KOPT-K1 (cell line): Measurements from ENCODE around the gene SEMA7A.

Source experiments
- H3K27ac ChIP-seq: fragments of 200-600 bp; sonication (generic); 2 replicates; pipeline ENCODE4 v1.5.1; 2016; ENCODE audit warnings: antibody characterized with exemption, mild to moderate bottlenecking, low read depth, low read length; ENCODE audit not compliant: poor library complexity, severe bottlenecking
- H3K36me3 ChIP-seq: fragments of 200-600 bp; sonication (generic); 2 replicates; pipeline ENCODE4 v1.5.1; 2017; ENCODE audit warnings: antibody characterized with exemption, mild to moderate bottlenecking, low read length, moderate library complexity; ENCODE audit not compliant: insufficient read depth
- H3K9me3 ChIP-seq: fragments of 200-600 bp; sonication (generic); 2 replicates; pipeline ENCODE4 v1.5.1; 2017; ENCODE audit warnings: antibody characterized with exemption, low read length, mild to moderate bottlenecking; ENCODE audit not compliant: insufficient read depth, poor library complexity, severe bottlenecking

SEMA7A gene

GRCh38 chr15:74427607-74428441, 5.9 kb downstream of the SEMA7A start:
- no peaks in the 10 kb centered on the region for H3K9me3 ChIP-seq
- peaks cover 68% of the 10 kb centered on the region; the same call in 1 of the 2 replicates for H3K36me3 ChIP-seq
- H3K27ac ChIP-seq: no peak overlapping the region

- no peaks in the 10 kb centered on the region for H3K9me3 ChIP-seq
- no peak overlapping the region for H3K27ac ChIP-seq
- peaks cover 64% of the 10 kb centered on the region; the same call in 1 of the 2 replicates for H3K36me3 ChIP-seq
Observed at GRCh38 chr15:74426404-74427281, 7.1 kb downstream of the SEMA7A start.

- no peaks in the 10 kb centered on the region for H3K9me3 ChIP-seq
- H3K27ac ChIP-seq: peak overlapping the region; percentile 18
- peaks cover 56% of the 10 kb centered on the region; the same call in 1 of the 2 replicates for H3K36me3 ChIP-seq
Observed at GRCh38 chr15:74425630-74426029, 8.1 kb downstream of the SEMA7A start.

GRCh38 chr15:74424901-74425528, 8.7 kb downstream of the SEMA7A start:
- Histone ChIP-seq H3K36me3 (peaks cover 56% of the 10 kb centered on the region; the same call in 1 of the 2 replicates), H3K27ac (no peak overlapping the region), H3K9me3 (no peaks in the 10 kb centered on the region)

GRCh38 chr15:74423431-74424257, 10.1 kb downstream of the SEMA7A start:
- Histone ChIP-seq H3K36me3 (peaks cover 58% of the 10 kb centered on the region; the same call in 1 of the 2 replicates), H3K27ac (peak overlapping the region; percentile 57), H3K9me3 (no peaks in the 10 kb centered on the region)

GRCh38 chr15:74422652-74423430, 10.9 kb downstream of the SEMA7A start:
- H3K9me3 ChIP-seq: no peaks in the 10 kb centered on the region
- peaks cover 58% of the 10 kb centered on the region; the same call in 1 of the 2 replicates for H3K36me3 ChIP-seq
- H3K27ac ChIP-seq: peak overlapping the region; percentile 57

- Histone ChIP-seq H3K9me3 (no peaks in the 10 kb centered on the region), H3K36me3 (peaks cover 58% of the 10 kb centered on the region), H3K27ac (peak overlapping the region; percentile 57)
Observed at GRCh38 chr15:74422265-74422651, 11.5 kb downstream of the SEMA7A start.

GRCh38 chr15:74421302-74422245, 12.2 kb downstream of the SEMA7A start:
- Histone ChIP-seq H3K27ac (peak overlapping the region; percentile 57), H3K9me3 (no peaks in the 10 kb centered on the region), H3K36me3 (peaks cover 58% of the 10 kb centered on the region)

- H3K27ac ChIP-seq: peak overlapping the region; percentile 57
- peaks cover 59% of the 10 kb centered on the region for H3K36me3 ChIP-seq
- H3K9me3 ChIP-seq: no peaks in the 10 kb centered on the region
Observed at GRCh38 chr15:74420193-74420905, 13.4 kb downstream of the SEMA7A start.

- Histone ChIP-seq H3K9me3 (no peaks in the 10 kb centered on the region), H3K36me3 (peaks cover 60% of the 10 kb centered on the region), H3K27ac (peak overlapping the region; percentile 35)
Observed at GRCh38 chr15:74419432-74419831, 14.3 kb downstream of the SEMA7A start.

GRCh38 chr15:74418575-74419338, 15.0 kb downstream of the SEMA7A start:
- Histone ChIP-seq H3K27ac (peak overlapping the region; percentile 35), H3K36me3 (peaks cover 60% of the 10 kb centered on the region)

GRCh38 chr15:74417670-74418069, 16.1 kb downstream of the SEMA7A start:
- Histone ChIP-seq H3K36me3 (peaks cover 67% of the 10 kb centered on the region), H3K27ac (peak overlapping the region; percentile 72), H3K9me3 (no peaks in the 10 kb centered on the region)

More at GRCh38 chr15:74418575-74419338, 15.0 kb downstream of the SEMA7A start:
- H3K9me3 ChIP-seq: no peaks in the 10 kb centered on the region
